Measurements from ENCODE around the gene GLIS1.

DNA sequence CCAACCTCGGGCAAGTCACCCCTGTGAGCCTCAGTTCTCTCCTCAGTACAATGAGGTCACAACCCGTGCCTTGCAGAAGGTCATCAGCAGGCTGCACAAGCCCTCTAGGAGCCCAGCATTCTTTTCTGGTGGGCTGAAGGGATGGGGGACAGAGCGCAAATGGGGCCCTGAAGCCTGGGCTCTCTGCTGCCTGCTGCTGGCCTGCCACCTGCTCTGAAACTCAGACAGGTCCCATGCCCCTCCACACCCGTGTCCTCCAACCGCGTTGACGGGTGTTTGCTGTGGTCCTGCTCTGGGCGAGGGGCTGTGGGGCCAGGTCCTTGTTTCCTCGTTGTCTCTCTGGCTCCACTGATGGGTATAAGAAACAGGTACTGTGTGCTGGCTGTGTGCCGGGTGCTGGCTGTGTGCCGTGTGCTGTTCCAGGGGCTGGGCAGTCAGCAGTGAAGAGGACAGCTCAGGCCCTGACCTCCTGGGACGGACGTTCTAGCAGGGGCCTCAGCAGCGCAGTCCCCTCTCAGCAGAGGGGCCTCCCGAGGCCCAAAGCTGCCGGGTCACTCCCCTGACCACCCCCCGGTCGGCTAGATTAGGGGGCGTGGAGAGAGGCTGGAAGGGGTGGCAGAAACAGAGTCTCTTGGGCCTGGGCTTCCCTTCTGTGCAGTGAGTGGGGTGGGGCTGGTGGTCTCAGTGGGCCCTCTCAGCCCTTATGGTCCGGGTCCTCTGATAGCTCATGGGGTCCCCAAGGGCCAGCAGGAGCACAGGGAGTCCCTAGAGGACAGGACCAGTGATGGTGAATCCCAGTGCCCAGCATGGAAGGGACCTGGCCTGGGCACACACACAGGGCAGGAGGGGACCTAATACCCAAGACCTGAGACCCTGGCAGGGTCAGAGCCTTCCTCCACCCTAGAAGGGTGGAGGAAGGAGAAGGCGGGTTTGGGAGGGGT is 237.6 kb downstream of the GLIS1 start:
- no peak for TF ChIP-seq POLR2A (IDR thresholded peaks at IDR 0.05)
- TF ChIP-seq, protein P1, sequence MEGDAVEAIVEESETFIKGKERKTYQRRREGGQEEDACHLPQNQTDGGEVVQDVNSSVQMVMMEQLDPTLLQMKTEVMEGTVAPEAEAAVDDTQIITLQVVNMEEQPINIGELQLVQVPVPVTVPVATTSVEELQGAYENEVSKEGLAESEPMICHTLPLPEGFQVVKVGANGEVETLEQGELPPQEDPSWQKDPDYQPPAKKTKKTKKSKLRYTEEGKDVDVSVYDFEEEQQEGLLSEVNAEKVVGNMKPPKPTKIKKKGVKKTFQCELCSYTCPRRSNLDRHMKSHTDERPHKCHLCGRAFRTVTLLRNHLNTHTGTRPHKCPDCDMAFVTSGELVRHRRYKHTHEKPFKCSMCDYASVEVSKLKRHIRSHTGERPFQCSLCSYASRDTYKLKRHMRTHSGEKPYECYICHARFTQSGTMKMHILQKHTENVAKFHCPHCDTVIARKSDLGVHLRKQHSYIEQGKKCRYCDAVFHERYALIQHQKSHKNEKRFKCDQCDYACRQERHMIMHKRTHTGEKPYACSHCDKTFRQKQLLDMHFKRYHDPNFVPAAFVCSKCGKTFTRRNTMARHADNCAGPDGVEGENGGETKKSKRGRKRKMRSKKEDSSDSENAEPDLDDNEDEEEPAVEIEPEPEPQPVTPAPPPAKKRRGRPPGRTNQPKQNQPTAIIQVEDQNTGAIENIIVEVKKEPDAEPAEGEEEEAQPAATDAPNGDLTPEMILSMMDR (IDR thresholded peaks at IDR 0.05), result no peak
